Natural killer cell (primary cell): ENCODE data around the gene PRR3. TPM values are rescaled to one million over a fixed set of nuclear protein-coding genes. Genes with fewer than 3 reads are reported as not detected.
A peak's percentile ranks its signal among the peaks of the same experiment; 100 is the strongest.

Experiments
- ATAC-seq, 3 donors: fragments of 150-1000 bp in 2 of 3; fragments of 200-7000 bp in 1 of 3; cut with Tn5 transposase; 1 replicate in 1 of 3; 2 replicates in 2 of 3; pipeline ENCODE4 v1.10.0; 2021; ENCODE audit warnings: mild to moderate bottlenecking in 2 of 3, moderate library complexity in 2 of 3
- DNase-seq, 2 donors: peaks; one replicate each; pipeline versions ENCODE4 v3.0.0 to v3.0.0-alpha.2; 2013 to 2021; ENCODE audit warnings: mixed read lengths in 1 of 2
- H3K27ac ChIP-seq: one replicate; pipeline ENCODE4 v1.5.1; 2013; ENCODE audit warnings: mild to moderate bottlenecking, low read length
- H3K27me3 ChIP-seq: one replicate; pipeline ENCODE4 v1.6.1; 2013; ENCODE audit warnings: low read length; ENCODE audit not compliant: control insufficient read depth, insufficient read depth
- H3K36me3 ChIP-seq: one replicate; pipeline ENCODE4 v1.6.1; 2013; ENCODE audit warnings: low read length; ENCODE audit not compliant: control insufficient read depth, insufficient read depth
- H3K4me1 ChIP-seq: one replicate; pipeline ENCODE4 v1.6.1; 2013; ENCODE audit warnings: low read length; ENCODE audit not compliant: control insufficient read depth, insufficient read depth
- H3K4me3 ChIP-seq: one replicate; pipeline ENCODE4 v1.5.1; 2013; ENCODE audit warnings: low read length
- H3K9me3 ChIP-seq: one replicate; pipeline ENCODE4 v1.6.1; 2013; ENCODE audit warnings: low read length; ENCODE audit not compliant: control insufficient read depth, insufficient read depth
- H3K27ac Mint-ChIP-seq, 2 donors: one replicate each; pipeline ENCODE4 v1.8.0; 2022; ENCODE audit warnings: mild to moderate bottlenecking in 2 of 2, mixed read lengths in 2 of 2, moderate library complexity in 1 of 2
- H3K27me3 Mint-ChIP-seq, 2 donors: one replicate each; pipeline ENCODE4 v1.8.0; 2022; ENCODE audit warnings: low read depth in 2 of 2, mixed read lengths in 2 of 2
- H3K36me3 Mint-ChIP-seq: one replicate; pipeline ENCODE4 v1.8.0; 2022; ENCODE audit warnings: mixed read lengths
- H3K4me1 Mint-ChIP-seq, 2 donors: one replicate each; pipeline ENCODE4 v1.8.0; 2022; ENCODE audit warnings: mixed read lengths in 2 of 2
- H3K4me3 Mint-ChIP-seq: one replicate; pipeline ENCODE4 v1.8.0; 2022; ENCODE audit warnings: mild to moderate bottlenecking, moderate library complexity, mixed read lengths
- H3K9me3 Mint-ChIP-seq, 2 donors: one replicate each; pipeline ENCODE4 v1.8.0; 2022; ENCODE audit warnings: mixed read lengths in 2 of 2
- WGBS: methylation state at CpG from one replicate; pipeline ENCODE4 v1.1.7; 2013; ENCODE audit warnings: missing lambda C conversion rate; ENCODE audit not compliant: insufficient coverage; 5-methylcytosine and 5-hydroxymethylcytosine counted together
- intact Hi-C: fragments of 100-400 bp; cut with micrococcal nuclease; formaldehyde crosslinking; loops from one replicate; pipeline ENCODE4 v1.14.2; 2022
- total RNA-seq, 4 donors: library from RNA; stranded (reverse); fragments of 120-200 nt in 1 of 4; gene quantifications; one replicate each; pipeline versions ENCODE4 v1.2.3 to v1.2.4, GENCODE V29; 2013 to 2022
- TF ChIP-seq, protein P1 (sequence below): fragments of 200-600 bp; IDR thresholded peaks from one replicate; pipeline ENCODE4 v1.8.0; 2022; ENCODE audit warnings: antibody characterized with exemption

The PRR3 gene
- total RNA-seq, 3 donors from 2014 or later (not counting 1 experiment from before 2014, with no cell fraction given) = 9.5 to 14.8 (median 13.9) TPM

DNA sequence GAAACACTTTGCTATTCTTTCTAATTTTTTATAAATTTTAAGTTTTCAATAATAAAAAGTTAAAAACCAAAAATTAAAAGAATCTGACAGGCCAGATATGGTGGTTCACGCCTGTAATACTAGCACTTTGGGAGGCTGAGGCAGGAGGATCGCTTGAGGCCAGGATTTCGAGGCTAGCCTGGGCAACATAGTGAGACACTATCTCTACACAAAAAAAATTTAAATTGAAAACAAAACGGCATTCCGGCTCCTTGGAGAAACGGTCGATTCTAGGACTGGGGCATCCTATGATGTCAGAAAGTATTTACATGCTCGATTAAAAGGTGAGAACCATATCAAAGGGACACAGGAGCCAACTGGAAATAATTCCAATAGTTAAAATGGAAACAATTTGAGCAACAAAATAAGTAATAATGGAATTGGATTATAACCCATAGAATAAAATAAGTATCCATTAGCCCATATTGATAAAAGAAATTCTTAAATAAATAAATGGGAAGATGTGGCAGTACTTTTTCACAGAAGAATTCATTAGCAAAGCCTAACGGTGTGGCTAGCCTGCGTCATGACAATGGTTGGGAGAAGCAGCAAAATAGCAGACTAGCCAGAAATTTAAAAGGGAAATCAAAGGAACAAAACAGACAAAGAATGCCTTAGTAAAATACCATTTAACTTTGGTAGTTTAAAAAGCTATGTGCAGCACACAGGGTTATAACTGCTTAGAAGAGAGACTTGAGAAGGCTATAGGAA lies 46.5 kb upstream of the PRR3 start:
- Mint-ChIP-seq H3K9me3 (no peaks in the 10 kb centered on the region), H3K4me1 (peaks cover 49 to 51% of the 10 kb centered on the region in 2 donors), H3K27me3 (no peaks in the 10 kb centered on the region), H3K27ac (peak overlapping the region; percentile 85 to 88), H3K36me3 (no peaks in the 10 kb centered on the region), H3K4me3 (no peak overlapping the region)
- WGBS = 89% methylated on average over 10 of the region's 10 CpGs
- H3K9me3 ChIP-seq = no peaks in the 10 kb centered on the region
- no peak overlapping the region for H3K4me3 ChIP-seq
- no peak for DNase-seq
- H3K36me3 ChIP-seq = no peaks in the 10 kb centered on the region
- ATAC-seq = no peak
- TF ChIP-seq, protein P1, sequence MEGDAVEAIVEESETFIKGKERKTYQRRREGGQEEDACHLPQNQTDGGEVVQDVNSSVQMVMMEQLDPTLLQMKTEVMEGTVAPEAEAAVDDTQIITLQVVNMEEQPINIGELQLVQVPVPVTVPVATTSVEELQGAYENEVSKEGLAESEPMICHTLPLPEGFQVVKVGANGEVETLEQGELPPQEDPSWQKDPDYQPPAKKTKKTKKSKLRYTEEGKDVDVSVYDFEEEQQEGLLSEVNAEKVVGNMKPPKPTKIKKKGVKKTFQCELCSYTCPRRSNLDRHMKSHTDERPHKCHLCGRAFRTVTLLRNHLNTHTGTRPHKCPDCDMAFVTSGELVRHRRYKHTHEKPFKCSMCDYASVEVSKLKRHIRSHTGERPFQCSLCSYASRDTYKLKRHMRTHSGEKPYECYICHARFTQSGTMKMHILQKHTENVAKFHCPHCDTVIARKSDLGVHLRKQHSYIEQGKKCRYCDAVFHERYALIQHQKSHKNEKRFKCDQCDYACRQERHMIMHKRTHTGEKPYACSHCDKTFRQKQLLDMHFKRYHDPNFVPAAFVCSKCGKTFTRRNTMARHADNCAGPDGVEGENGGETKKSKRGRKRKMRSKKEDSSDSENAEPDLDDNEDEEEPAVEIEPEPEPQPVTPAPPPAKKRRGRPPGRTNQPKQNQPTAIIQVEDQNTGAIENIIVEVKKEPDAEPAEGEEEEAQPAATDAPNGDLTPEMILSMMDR = no peak
- peak overlapping the region; percentile 86 for H3K27ac ChIP-seq
- intact Hi-C loops = no loop called here
- peaks cover 57% of the 10 kb centered on the region for H3K4me1 ChIP-seq
- no peaks in the 10 kb centered on the region for H3K27me3 ChIP-seq

DNA sequence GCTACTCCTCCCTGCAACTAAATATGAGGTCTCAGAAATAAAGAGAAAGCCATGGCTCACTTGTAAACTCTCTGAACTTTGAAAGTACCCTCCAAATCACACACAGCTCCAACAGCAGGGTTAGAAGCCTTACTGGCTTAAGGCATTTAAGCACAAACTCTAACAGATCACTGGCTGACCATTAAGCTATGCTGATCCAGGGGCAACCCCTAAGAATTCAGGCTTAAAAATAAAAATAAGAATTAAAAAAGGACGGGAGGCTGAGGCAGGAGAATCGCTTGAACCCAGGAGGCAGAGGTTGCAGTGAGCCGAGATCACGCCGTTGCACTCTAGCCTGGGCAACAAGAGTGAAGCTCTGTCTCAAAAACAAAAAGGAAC lies 45.9 kb upstream of the PRR3 start:
- DNase-seq (peak in 1 of 2 donors; percentile 10), ATAC-seq (no peak)
- intact Hi-C loops = no loop called here
- Mint-ChIP-seq H3K4me3 (no peak overlapping the region), H3K36me3 (no peaks in the 10 kb centered on the region), H3K27ac (peak overlapping the region; percentile 85 to 88), H3K27me3 (no peaks in the 10 kb centered on the region), H3K9me3 (no peaks in the 10 kb centered on the region), H3K4me1 (peaks cover 55 to 56% of the 10 kb centered on the region in 2 donors)
- peak overlapping the region; percentile 21 for H3K27ac ChIP-seq
- H3K9me3 ChIP-seq = no peaks in the 10 kb centered on the region
- no peaks in the 10 kb centered on the region for H3K27me3 ChIP-seq
- 61% methylated on average over 5 of the region's 5 CpGs for WGBS
- TF ChIP-seq, protein P1 = no peak
- no peak overlapping the region for H3K4me3 ChIP-seq
- no peaks in the 10 kb centered on the region for H3K36me3 ChIP-seq
- peaks cover 62% of the 10 kb centered on the region for H3K4me1 ChIP-seq

DNA sequence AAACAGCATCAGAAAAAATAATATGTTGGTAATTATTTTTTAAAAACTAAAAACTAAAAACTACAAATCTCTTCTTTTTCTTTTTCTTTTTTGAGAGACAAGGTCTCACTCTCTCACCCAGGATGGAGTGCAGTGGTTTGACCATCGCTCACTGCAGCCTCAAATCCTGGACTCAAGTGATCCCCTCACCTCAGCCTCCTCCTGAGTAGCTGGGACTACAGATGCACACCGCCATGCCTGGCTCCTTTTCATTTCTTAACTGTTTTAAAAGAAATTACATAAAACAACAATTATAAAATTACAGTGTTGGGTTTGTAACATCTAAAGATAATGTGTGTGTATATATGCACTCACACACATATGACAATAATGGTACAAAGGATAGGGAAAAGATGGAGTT lies 43.6 kb upstream of the PRR3 start:
- H3K27me3 Mint-ChIP-seq = no peaks in the 10 kb centered on the region
- DNase-seq (no peak), ATAC-seq (no peak)
- Histone ChIP-seq H3K36me3 (no peaks in the 10 kb centered on the region), H3K4me1 (peaks cover 64% of the 10 kb centered on the region), H3K27me3 (no peaks in the 10 kb centered on the region), H3K4me3 (no peak overlapping the region), H3K27ac (no peak overlapping the region), H3K9me3 (peaks cover 5% of the 10 kb centered on the region)
- H3K36me3 Mint-ChIP-seq = no peaks in the 10 kb centered on the region
- no peak overlapping the region for H3K27ac Mint-ChIP-seq
- intact Hi-C loops = no loop called here
- H3K4me3 Mint-ChIP-seq = no peak overlapping the region
- 88% methylated on average over 1 of the region's 2 CpGs for WGBS
- peaks cover 49 to 51% of the 10 kb centered on the region in 2 donors for H3K4me1 Mint-ChIP-seq
- H3K9me3 Mint-ChIP-seq = no peaks in the 10 kb centered on the region
- TF ChIP-seq, protein P1 = no peak

DNA sequence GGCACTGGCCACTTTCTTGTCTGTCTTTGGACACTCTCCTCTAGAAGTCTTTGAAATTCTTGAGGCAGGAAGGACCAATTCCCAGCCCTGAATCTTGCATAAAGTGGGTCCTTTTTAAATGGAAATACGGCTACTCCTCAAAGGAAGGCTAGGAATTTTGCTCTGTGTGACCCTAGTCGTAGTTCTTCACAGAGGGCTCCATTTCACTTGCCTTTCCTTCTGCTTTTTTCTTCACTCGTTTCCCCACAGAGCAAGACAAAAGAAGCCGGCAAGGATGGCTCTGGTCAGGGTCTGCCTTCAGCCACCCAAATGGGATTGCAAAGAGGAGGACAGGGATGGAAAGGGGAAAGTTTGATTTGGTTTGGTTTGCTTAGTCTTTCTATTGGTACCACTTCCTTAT lies 42.0 kb upstream of the PRR3 start:
- Mint-ChIP-seq H3K4me3 (peak overlapping the region; percentile 89), H3K36me3 (no peaks in the 10 kb centered on the region), H3K9me3 (no peaks in the 10 kb centered on the region), H3K27ac (peak overlapping the region; percentile 93 to 96), H3K27me3 (no peaks in the 10 kb centered on the region), H3K4me1 (peaks cover 45% of the 10 kb centered on the region in 2 donors)
- Histone ChIP-seq H3K27ac (peak overlapping the region; percentile 94), H3K4me1 (peaks cover 56% of the 10 kb centered on the region), H3K27me3 (no peaks in the 10 kb centered on the region), H3K4me3 (peak overlapping the region; percentile 47), H3K9me3 (peaks cover 9% of the 10 kb centered on the region), H3K36me3 (no peaks in the 10 kb centered on the region)
- DNase-seq (no peak), ATAC-seq (no peak)
- intact Hi-C loops = no loop called here
- WGBS = 61% methylated on average over 4 of the region's 4 CpGs
- TF ChIP-seq, protein P1 = no peak
